ENCODE data around the gene OSBPL2. TPM values are rescaled to one million over a fixed set of nuclear protein-coding genes. Genes with fewer than 3 reads are reported as not detected.

Gene OSBPL2
- total and polyA plus RNA-seq, 9 of the 15 experiments (the other 6 are each of a cell fraction or from before 2014, with no cell fraction given), result 2.5 to 25.6 (median 14.1) TPM

GRCh38 chr20:62202676-62203377 is 35.5 kb upstream of the OSBPL2 start:
- peaks cover 0 to 11% of the 10 kb centered on the region in 2 experiments; a peak in 1 of 5 replicates for H3K4me1 ChIP-seq (replicated peaks in 1 of 2; ENCODE audit: control insufficient read depth in 2 of 2, insufficient read depth in 2 of 2, low read length in 2 of 2)
- H4K20me1 ChIP-seq (replicated peaks; ENCODE audit: control insufficient read depth, insufficient read depth, low read length), result no peaks in the 10 kb centered on the region
- no peak overlapping the region for H3K27ac ChIP-seq (ENCODE audit: extremely low read depth, low read depth, low read length)
- DNase-seq (ENCODE audit: extremely low read depth in 1 of 4, low spot score in 3 of 4), result no peak
- BruUV-seq (replicated peaks), result TSS peak; percentile 51
- no peak for FAIRE-seq
- no peaks in the 10 kb centered on the region for H3K27me3 ChIP-seq (ENCODE audit: control insufficient read depth in 2 of 2, insufficient read depth in 2 of 2, low read length in 2 of 2)
- H3K4me2 ChIP-seq (ENCODE audit: insufficient read depth, low read length), result no peak overlapping the region
- no peaks in the 10 kb centered on the region for H3K79me2 ChIP-seq (ENCODE audit: control insufficient read depth, insufficient read depth, low read length)
- intact Hi-C loops (cut with micrococcal nuclease), result no loop called here
- 86% methylated on average over 14 of the region's 23 CpGs for WGBS (ENCODE audit: insufficient coverage, low coverage, missing lambda C conversion rate)
- peaks cover 50% of the 10 kb centered on the region; the same call in 2 of the 3 replicates for H3K36me3 ChIP-seq (ENCODE audit: control insufficient read depth, insufficient read depth, low read length)
- no peak overlapping the region for H3K9ac ChIP-seq (ENCODE audit: insufficient read depth in 1 of 2, low read depth in 2 of 2, low read length in 2 of 2)
- TF ChIP-seq SRSF1 (IDR thresholded peaks at IDR 0.05; ENCODE audit: low read depth, low read length) (no peak), POLR2G (IDR thresholded peaks at IDR 0.05; ENCODE audit: low read depth, low read length) (peak; percentile 20; the same call in 1 of the 2 replicates), RBM14 (IDR thresholded peaks at IDR 0.05; ENCODE audit: borderline replicate concordance, insufficient read depth, low read depth, low read length) (no peak), KLF6 (CRISPR knock-in tag; IDR thresholded peaks at IDR 0.05; ENCODE audit: borderline replicate concordance) (no peak)
- ATAC-seq, result no peak
- no peaks in the 10 kb centered on the region for H3K9me3 ChIP-seq (replicated peaks; ENCODE audit: control insufficient read depth, insufficient read depth, low read depth, low read length)
- H2AFZ ChIP-seq (ENCODE audit: low read depth, low read length), result no peak overlapping the region
- H3K4me3 ChIP-seq, result no peak overlapping the region
- H3K9me1 ChIP-seq (ENCODE audit: control insufficient read depth, insufficient read depth, low read length), result no peaks in the 10 kb centered on the region
- in situ Hi-C loops (cut with MboI), result no loop called here
- ChIA-PET CTCF (ENCODE audit: low intra/inter-chr PET ratio) (no interaction called here), POLR2A (interaction anchor here (0.6 to 0.9 kb wide), 3 partner anchors 21 to 237 kb away, joined by 3 read pairs; no protein-coding TSS in a partner anchor)

All from K562 (cell line).